C4-2B (cell line): ENCODE results near the gene LCN10.

Source experiments
- H3K27ac ChIP-seq: fragments of 450-650 bp; 2 replicates; pipeline ENCODE4 v1.5.1; 2017
- CTCF ChIP-seq: fragments of 450-650 bp; conservative IDR thresholded peaks from 2 replicates; pipeline ENCODE4 v1.5.1; 2017; ENCODE audit warnings: mild to moderate bottlenecking
- ZFX ChIP-seq: fragments of 450-650 bp; IDR thresholded peaks from 2 replicates; pipeline ENCODE4 v1.6.1; 2017

Gene LCN10

GRCh38 chr9:136694872-136695247, 47.9 kb downstream of the LCN10 start:
- no peak for TF ChIP-seq CTCF
- TF ChIP-seq ZFX: no peak
- peak overlapping the region; percentile 83 for H3K27ac ChIP-seq

- peak overlapping the region; percentile 83 for H3K27ac ChIP-seq
- TF ChIP-seq ZFX (no peak), CTCF (peak; percentile 96)
Observed at GRCh38 chr9:136694163-136694871, 48.4 kb downstream of the LCN10 start.

GRCh38 chr9:136693490-136694162, 49.1 kb downstream of the LCN10 start:
- peak overlapping the region; percentile 83; the same call in 1 of the 2 replicates for H3K27ac ChIP-seq
- TF ChIP-seq CTCF: no peak
- TF ChIP-seq ZFX: no peak

GRCh38 chr9:136693135-136693489, 49.6 kb downstream of the LCN10 start:
- H3K27ac ChIP-seq: peak overlapping the region; percentile 83; the same call in 1 of the 2 replicates
- TF ChIP-seq ZFX: no peak
- no peak for TF ChIP-seq CTCF

- TF ChIP-seq CTCF: no peak
- no peak for TF ChIP-seq ZFX
Observed at GRCh38 chr9:136692185-136693134, 50.3 kb downstream of the LCN10 start.

GRCh38 chr9:136691316-136692184, 51.2 kb downstream of the LCN10 start:
- H3K27ac ChIP-seq: no peak overlapping the region
- TF ChIP-seq ZFX (no peak), CTCF (no peak)

More at GRCh38 chr9:136692185-136693134, 50.3 kb downstream of the LCN10 start:
- H3K27ac ChIP-seq: no peak overlapping the region
